Endothelial cell of umbilical vein (primary cell): ENCODE measurements around the gene RANBP3L. TPM values are rescaled to one million over a fixed set of nuclear protein-coding genes. Genes with fewer than 3 reads are reported as not detected.

Experiments
- BruUV-seq: library from RNA; stranded (reverse); fragments of 400-500 nt; replicated peaks from 2 replicates; lab custom pipeline; 2021; lab: Mats Ljungman, UMichigan
- CTCF ChIA-PET: fragments of 300-600, 350-600 bp; sonication (Branson Sonifier 250); formaldehyde crosslinking; loops from one replicate; lab custom pipeline; 2021; ENCODE audit warnings: antibody characterized with exemption, inconsistent platforms; lab: Charles Lee
- POLR2A ChIA-PET: fragments of 300-600, 350-600 bp; sonication (Branson Sonifier 250); formaldehyde crosslinking; loops from one replicate; lab custom pipeline; 2021; ENCODE audit warnings: antibody characterized with exemption, inconsistent platforms; lab: Charles Lee
- DNase-seq: peaks from one replicate; pipeline ENCODE4 v3.0.0-alpha.2; 2011; ENCODE audit warnings: low read depth, low spot score
- FAIRE-seq: peaks from 2 replicates; lab custom pipeline; 2011; peaks lifted over from hg19 to GRCh38; lab: Jason Lieb, UNC
- H2AFZ ChIP-seq: 2 replicates; pipeline ENCODE4 v1.6.0; 2012; ENCODE audit warnings: low read depth, low read length, control low read depth, inconsistent platforms
- H3K27ac ChIP-seq: 2 replicates; pipeline ENCODE4 v1.5.1; 2011; ENCODE audit warnings: low read depth, mild to moderate bottlenecking, control low read depth, low read length, moderate library complexity; ENCODE audit not compliant: insufficient read depth
- H3K27me3 ChIP-seq, 2 experiments: 2 replicates each; pipeline versions ENCODE4 v1.6.0 to v1.6.1; 2011; ENCODE audit warnings: low read length in 2 of 2, mixed read lengths in 1 of 2; ENCODE audit not compliant: control insufficient read depth in 2 of 2, insufficient read depth in 2 of 2
- H3K36me3 ChIP-seq, 2 experiments: 2 replicates in 1 of 2; 3 replicates in 1 of 2; pipeline ENCODE4 v1.5.1; 2011; ENCODE audit warnings: low read length in 2 of 2, mild to moderate bottlenecking in 1 of 2, moderate library complexity in 1 of 2; ENCODE audit not compliant: control insufficient read depth in 2 of 2, insufficient read depth in 2 of 2; ENCODE audit errors: extremely low read depth in 1 of 2
- H3K4me1 ChIP-seq: 3 replicates; pipeline ENCODE4 v1.5.1; 2011; ENCODE audit warnings: mild to moderate bottlenecking, low read length; ENCODE audit not compliant: control insufficient read depth, insufficient read depth; ENCODE audit errors: extremely low read depth
- H3K4me2 ChIP-seq: 2 replicates; pipeline ENCODE4 v1.6.1; 2011; ENCODE audit warnings: low read length, control low read depth, mixed read lengths; ENCODE audit not compliant: insufficient read depth
- H3K4me3 ChIP-seq, 3 experiments: fragments of 200-600 bp in 1 of 3; sonication (generic), shearing (Covaris generic) in 1 of 3; replicated peaks in 1 of 3; 2 replicates each; pipeline ENCODE4 v1.5.1; 2011 to 2016; ENCODE audit warnings: control low read depth in 3 of 3, low read length in 3 of 3, mild to moderate bottlenecking in 2 of 3, inconsistent platforms in 1 of 3, low read depth in 1 of 3, moderate library complexity in 1 of 3; ENCODE audit not compliant: insufficient read depth in 1 of 3
- H3K79me2 ChIP-seq: 2 replicates; pipeline ENCODE4 v1.6.0; 2012; ENCODE audit warnings: low read length, inconsistent platforms; ENCODE audit not compliant: control insufficient read depth, insufficient read depth
- H3K9ac ChIP-seq: replicated peaks from 2 replicates; pipeline ENCODE3; 2011; ENCODE audit warnings: low read length, control low read depth; ENCODE audit not compliant: insufficient read depth; ENCODE audit errors: extremely low read depth
- H3K9me1 ChIP-seq: replicated peaks from 3 replicates; pipeline ENCODE4 v1.6.0; 2011; ENCODE audit warnings: mild to moderate bottlenecking, low read length; ENCODE audit not compliant: control insufficient read depth, insufficient read depth; ENCODE audit errors: extremely low read depth
- H3K9me3 ChIP-seq: replicated peaks from 2 replicates; pipeline ENCODE4 v1.5.1; 2012; ENCODE audit warnings: low read length, inconsistent platforms; ENCODE audit not compliant: control insufficient read depth, insufficient read depth
- H4K20me1 ChIP-seq: replicated peaks from 2 replicates; pipeline ENCODE3; 2011; ENCODE audit warnings: mild to moderate bottlenecking, low read length; ENCODE audit not compliant: control insufficient read depth, insufficient read depth; ENCODE audit errors: extremely low read depth
- EZH2 ChIP-seq: IDR thresholded peaks from 2 replicates; pipeline ENCODE4 v1.6.1; 2012; ENCODE audit warnings: borderline replicate concordance, low read depth, mild to moderate bottlenecking, moderate library complexity, low read length, inconsistent platforms; ENCODE audit not compliant: severe bottlenecking
- FOS ChIP-seq: IDR thresholded peaks from 2 replicates; pipeline ENCODE4 v1.6.1; 2011; ENCODE audit warnings: mild to moderate bottlenecking, low read length, moderate library complexity, borderline replicate concordance; ENCODE audit not compliant: insufficient read depth
- GATA2 ChIP-seq: IDR thresholded peaks from 2 replicates; pipeline ENCODE4 v1.7.0; 2011; ENCODE audit warnings: low read depth, mild to moderate bottlenecking, moderate library complexity, mixed read lengths, low read length; ENCODE audit not compliant: insufficient read length, insufficient read depth
- JUN ChIP-seq: IDR thresholded peaks from 2 replicates; pipeline ENCODE4 v1.6.1; 2011; ENCODE audit warnings: borderline replicate concordance, low read depth; ENCODE audit not compliant: insufficient read length, insufficient read depth
- MAX ChIP-seq: IDR thresholded peaks from 2 replicates; pipeline ENCODE4 v1.6.1; 2011; ENCODE audit not compliant: insufficient read depth, insufficient read length
- MYC ChIP-seq: IDR thresholded peaks from one replicate; pipeline ENCODE4 v1.6.1; 2011; ENCODE audit warnings: mild to moderate bottlenecking, low read depth, low read length
- POLR2A ChIP-seq: IDR thresholded peaks from 2 replicates; pipeline ENCODE4 v1.6.1; 2012; ENCODE audit warnings: low read depth, mild to moderate bottlenecking, control low read depth, low read length
- POLR2AphosphoS5 ChIP-seq: IDR thresholded peaks from 2 replicates; pipeline ENCODE4 v1.6.1; 2012; ENCODE audit warnings: low read depth, mild to moderate bottlenecking, control low read depth, low read length, moderate library complexity; ENCODE audit not compliant: insufficient read depth
- dilution Hi-C: fragments of 300-500 bp; cut with MboI; formaldehyde crosslinking; loops from one replicate; pipeline ENCODE4 v1.15.0; 2019; ENCODE audit warnings: low sequenced_read_pairs; ENCODE audit not compliant: extremely low pct_ligation_motif_present
- intact Hi-C: fragments of 100-400 bp; cut with micrococcal nuclease; formaldehyde crosslinking; loops from one replicate; pipeline ENCODE4 v1.10.0; 2022
- polyA plus RNA-seq, 4 experiments: library from polyadenylated mRNA; depleted of rRNA in 3 of 4; stranded (reverse) in 3 of 4; unstranded in 1 of 4; fragments of >200 nt; gene quantifications; 2 replicates each; pipeline versions ENCODE4 v1.2.1 to v1.2.3, GENCODE V29; 2011 to 2012; ENCODE audit warnings: missing spikeins in 1 of 4
- total RNA-seq: library from RNA; stranded (reverse); gene quantifications from 2 replicates; pipeline ENCODE4 v1.2.3, GENCODE V29; 2021
- TF ChIP-seq, protein P1 (sequence below), 2 donors: IDR thresholded peaks; 1 replicate in 1 of 2; 2 replicates in 1 of 2; pipeline ENCODE4 v1.5.1; 2011; ENCODE audit warnings: low read length in 2 of 2, mild to moderate bottlenecking in 2 of 2, moderate library complexity in 2 of 2, control low read depth in 1 of 2, inconsistent platforms in 1 of 2, low read depth in 1 of 2; ENCODE audit not compliant: insufficient read depth in 1 of 2; ENCODE audit errors: extremely low read depth in 1 of 2

Gene RANBP3L
- total and polyA plus RNA-seq, 2 donors (not counting 3 experiments of a cell fraction or from before 2014, with no cell fraction given) = not detected

- TF ChIP-seq POLR2AphosphoS5 = no peak
- no peak for TF ChIP-seq EZH2
- TF ChIP-seq MAX = no peak
- no peak for TF ChIP-seq GATA2
- no peak for TF ChIP-seq FOS
- intact Hi-C loops = no loop called here
- ChIA-PET POLR2A (no interaction called here), CTCF (interaction anchor here (0.6 to 0.7 kb wide), 2 partner anchors 11 to 12 kb away, joined by 3 to 4 read pairs; no protein-coding TSS in a partner anchor)
- DNase-seq = no peak
- no peaks in the 10 kb centered on the region for H3K36me3 ChIP-seq
- BruUV-seq = no TSS peak
- no peak overlapping the region for H3K4me3 ChIP-seq
- H3K27me3 ChIP-seq = peaks cover 4 to 17% of the 10 kb centered on the region in 2 experiments
- H3K79me2 ChIP-seq = no peaks in the 10 kb centered on the region
- H3K4me2 ChIP-seq = no peak overlapping the region
- dilution Hi-C loops = no loop called here
- no peaks in the 10 kb centered on the region for H3K9me1 ChIP-seq
- FAIRE-seq = no peak
- no peaks in the 10 kb centered on the region for H3K9me3 ChIP-seq
- H3K4me1 ChIP-seq = no peaks in the 10 kb centered on the region
- H3K27ac ChIP-seq = no peak overlapping the region
- H2AFZ ChIP-seq = no peak overlapping the region
- H4K20me1 ChIP-seq = no peaks in the 10 kb centered on the region
- H3K9ac ChIP-seq = no peak overlapping the region
These were observed 30.7 kb downstream of the RANBP3L start for GRCh38 chr5:36270876-36271575.

GRCh38 chr5:36270175-36270574 lies 31.5 kb downstream of the RANBP3L start:
- DNase-seq (no peak), FAIRE-seq (no peak)
- Histone ChIP-seq H3K27me3 (peaks cover 4 to 14% of the 10 kb centered on the region in 2 experiments), H3K9me1 (no peaks in the 10 kb centered on the region), H3K4me3 (no peak overlapping the region), H3K79me2 (no peaks in the 10 kb centered on the region), H4K20me1 (no peaks in the 10 kb centered on the region), H3K4me2 (no peak overlapping the region), H3K4me1 (no peaks in the 10 kb centered on the region), H3K36me3 (no peaks in the 10 kb centered on the region), H3K27ac (no peak overlapping the region), H2AFZ (no peak overlapping the region), H3K9me3 (no peaks in the 10 kb centered on the region), H3K9ac (no peak overlapping the region)
- ChIA-PET POLR2A (no interaction called here), CTCF (interaction anchor here (1.5 kb wide), 1 partner anchor 9 kb away, joined by 3 read pairs; no protein-coding TSS in a partner anchor)
- intact Hi-C loops (no loop called here), dilution Hi-C loops (no loop called here)
- TF ChIP-seq EZH2 (no peak), MAX (no peak), POLR2A (no peak), FOS (no peak), MYC (no peak), JUN (no peak), GATA2 (no peak), POLR2AphosphoS5 (no peak)
- TF ChIP-seq, protein P1, sequence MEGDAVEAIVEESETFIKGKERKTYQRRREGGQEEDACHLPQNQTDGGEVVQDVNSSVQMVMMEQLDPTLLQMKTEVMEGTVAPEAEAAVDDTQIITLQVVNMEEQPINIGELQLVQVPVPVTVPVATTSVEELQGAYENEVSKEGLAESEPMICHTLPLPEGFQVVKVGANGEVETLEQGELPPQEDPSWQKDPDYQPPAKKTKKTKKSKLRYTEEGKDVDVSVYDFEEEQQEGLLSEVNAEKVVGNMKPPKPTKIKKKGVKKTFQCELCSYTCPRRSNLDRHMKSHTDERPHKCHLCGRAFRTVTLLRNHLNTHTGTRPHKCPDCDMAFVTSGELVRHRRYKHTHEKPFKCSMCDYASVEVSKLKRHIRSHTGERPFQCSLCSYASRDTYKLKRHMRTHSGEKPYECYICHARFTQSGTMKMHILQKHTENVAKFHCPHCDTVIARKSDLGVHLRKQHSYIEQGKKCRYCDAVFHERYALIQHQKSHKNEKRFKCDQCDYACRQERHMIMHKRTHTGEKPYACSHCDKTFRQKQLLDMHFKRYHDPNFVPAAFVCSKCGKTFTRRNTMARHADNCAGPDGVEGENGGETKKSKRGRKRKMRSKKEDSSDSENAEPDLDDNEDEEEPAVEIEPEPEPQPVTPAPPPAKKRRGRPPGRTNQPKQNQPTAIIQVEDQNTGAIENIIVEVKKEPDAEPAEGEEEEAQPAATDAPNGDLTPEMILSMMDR (IDR thresholded peaks at IDR 0.05; ENCODE audit: extremely low read depth in 1 of 2, insufficient read depth in 1 of 2, low read depth in 1 of 2, low read length in 2 of 2) = no peak
- BruUV-seq = no TSS peak
